GM19193 (cell line): ENCODE data around the gene TMEM163.

Experiments
- POLR2A ChIP-seq: IDR thresholded peaks from 4 replicates; pipeline ENCODE4 v1.6.1; 2011; ENCODE audit not compliant: insufficient read depth, insufficient read length; ENCODE audit errors: extremely low read depth

Gene TMEM163

GRCh38 chr2:134736167-134736880, 17.5 kb upstream of the TMEM163 start:
- no peak for TF ChIP-seq POLR2A

GRCh38 chr2:134728163-134728562, 9.4 kb upstream of the TMEM163 start:
- no peak for TF ChIP-seq POLR2A

- no peak for TF ChIP-seq POLR2A
These were observed 8.6 kb upstream of the TMEM163 start for GRCh38 chr2:134727385-134727784.

GRCh38 chr2:134726645-134727044, 7.8 kb upstream of the TMEM163 start:
- TF ChIP-seq POLR2A, result no peak

GRCh38 chr2:134725876-134726275, 7.1 kb upstream of the TMEM163 start:
- TF ChIP-seq POLR2A, result no peak

GRCh38 chr2:134724341-134724740, 5.5 kb upstream of the TMEM163 start:
- TF ChIP-seq POLR2A, result no peak

- no peak for TF ChIP-seq POLR2A
These were observed 3.9 kb upstream of the TMEM163 start for GRCh38 chr2:134722728-134723127.

- no peak for TF ChIP-seq POLR2A
These were observed 2.8 kb upstream of the TMEM163 start for GRCh38 chr2:134721596-134721995.

- no peak for TF ChIP-seq POLR2A
These were observed 580 bp downstream of the TMEM163 start for GRCh38 chr2:134718023-134718816.

- TF ChIP-seq POLR2A, result no peak
These were observed 1.3 kb downstream of the TMEM163 start for GRCh38 chr2:134717286-134718022.

GRCh38 chr2:134716721-134717243, 2.0 kb downstream of the TMEM163 start:
- no peak for TF ChIP-seq POLR2A

GRCh38 chr2:134715932-134716643, 2.7 kb downstream of the TMEM163 start:
- TF ChIP-seq POLR2A, result no peak

GRCh38 chr2:134714228-134714627, 4.6 kb downstream of the TMEM163 start:
- no peak for TF ChIP-seq POLR2A

GRCh38 chr2:134713606-134714005, 5.2 kb downstream of the TMEM163 start:
- TF ChIP-seq POLR2A, result no peak
